GM12878 (cell line): ENCODE results near the gene SETD2. TPM values are rescaled to one million over a fixed set of nuclear protein-coding genes. Genes with fewer than 3 reads are reported as not detected.
A peak's percentile ranks its signal among the peaks of the same experiment; 100 is the strongest.

Source experiments
- ATAC-seq: fragments of 200-7000 bp; cut with Tn5 transposase; 3 replicates; pipeline ENCODE4 v1.9.1; 2020; ENCODE audit warnings: mild to moderate bottlenecking, moderate library complexity
- BruUV-seq: library from RNA; stranded (reverse); fragments of 400-500 nt; replicated peaks from 2 replicates; lab custom pipeline; 2021; lab: Mats Ljungman, UMichigan
- CTCF ChIA-PET: fragments of 300-600 bp; sonication (Branson Sonifier 250); formaldehyde crosslinking; extraction: SDS; loops from one replicate; lab custom pipeline; 2021; ENCODE audit warnings: inconsistent platforms; lab: Yijun Ruan, JAX
- POLR2A ChIA-PET: fragments of 350-600 bp; formaldehyde crosslinking; extraction: SDS; loops from one replicate; lab custom pipeline; 2021; ENCODE audit warnings: inconsistent platforms; lab: Charles Lee
- RAD21 ChIA-PET: fragments of 300-600 bp; sonication (Branson Sonifier 250); formaldehyde crosslinking; loops from one replicate; lab custom pipeline; 2023; ENCODE audit warnings: antibody characterized with exemption; ENCODE audit not compliant: unreplicated experiment; lab: Charles Lee
- SMC1A ChIA-PET: fragments of 300-600 bp; sonication (Branson Sonifier 250); formaldehyde crosslinking; loops from one replicate; lab custom pipeline; 2023; ENCODE audit not compliant: unreplicated experiment, uncharacterized antibody; lab: Charles Lee
- DNase-seq: peaks from one replicate; pipeline ENCODE4 v3.0.0-alpha.2; 2011; ENCODE audit warnings: low read depth, low spot score
- FAIRE-seq: peaks from 3 replicates; lab custom pipeline; 2011; peaks lifted over from hg19 to GRCh38; lab: Jason Lieb, UNC
- H2AFZ ChIP-seq: 2 replicates; pipeline ENCODE4 v1.6.0; 2011; ENCODE audit warnings: low read depth, low read length, control low read depth; ENCODE audit not compliant: control insufficient read depth
- H3K27ac ChIP-seq: 2 replicates; pipeline ENCODE4 v1.5.1; 2011; ENCODE audit warnings: control low read depth; ENCODE audit not compliant: control insufficient read depth, insufficient read depth
- H3K27me3 ChIP-seq, 2 experiments: replicated peaks in 1 of 2; 2 replicates each; pipeline versions ENCODE4 v1.6.0 to v1.6.1; 2011; ENCODE audit warnings: low read length in 1 of 2; ENCODE audit not compliant: control insufficient read depth in 2 of 2, insufficient read depth in 2 of 2
- H3K36me3 ChIP-seq, 2 experiments: 2 replicates each; pipeline ENCODE4 v1.5.1; 2011; ENCODE audit warnings: low read length in 1 of 2; ENCODE audit not compliant: control insufficient read depth in 2 of 2, insufficient read depth in 2 of 2
- H3K4me1 ChIP-seq: 2 replicates; pipeline ENCODE4 v1.6.1; 2011; ENCODE audit warnings: mild to moderate bottlenecking, low read length, moderate library complexity, mixed read lengths; ENCODE audit not compliant: control insufficient read depth, insufficient read depth
- H3K4me2 ChIP-seq: 2 replicates; pipeline ENCODE4 v1.6.0; 2011; ENCODE audit warnings: control low read depth; ENCODE audit not compliant: control insufficient read depth, insufficient read depth
- H3K4me3 ChIP-seq: fragments of 200-600 bp; sonication (generic); 2 replicates; pipeline ENCODE4 v1.5.1; 2016
- H3K79me2 ChIP-seq: 2 replicates; pipeline ENCODE4 v1.6.0; 2011; ENCODE audit warnings: low read length; ENCODE audit not compliant: control insufficient read depth, insufficient read depth
- H3K9ac ChIP-seq: 2 replicates; pipeline ENCODE4 v1.8.0; 2011; ENCODE audit warnings: low read length, control low read depth, mixed read lengths; ENCODE audit not compliant: control insufficient read depth, insufficient read depth
- H3K9me3 ChIP-seq: replicated peaks from 3 replicates; pipeline ENCODE4 v1.5.1; 2011; ENCODE audit warnings: mild to moderate bottlenecking, low read length; ENCODE audit not compliant: control insufficient read depth, insufficient read depth
- H4K20me1 ChIP-seq: 2 replicates; pipeline ENCODE4 v1.6.0; 2011; ENCODE audit not compliant: control insufficient read depth, insufficient read depth
- CREB1 ChIP-seq: IDR thresholded peaks from 2 replicates; pipeline ENCODE4 v1.6.1; 2012; ENCODE audit warnings: low read depth, mild to moderate bottlenecking, inconsistent platforms
- ELK1 ChIP-seq: IDR thresholded peaks from 2 replicates; pipeline ENCODE4 v1.6.1; 2012; ENCODE audit warnings: low read depth, low read length, improper control_type of control experiment
- HCFC1 ChIP-seq: fragments of 150-350 bp; IDR thresholded peaks from 2 replicates; pipeline ENCODE4 v1.6.1; 2014; ENCODE audit warnings: low read length
- PKNOX1 ChIP-seq: fragments of 450-650 bp; IDR thresholded peaks from 2 replicates; pipeline ENCODE4 v1.6.1; 2016; ENCODE audit warnings: mild to moderate bottlenecking
- SRF ChIP-seq, 2 experiments: IDR thresholded peaks; 2 replicates each; pipeline ENCODE4 v1.6.1; 2011; ENCODE audit warnings: low read depth in 2 of 2, low read length in 2 of 2, mild to moderate bottlenecking in 1 of 2, moderate library complexity in 1 of 2
- ZBED1 ChIP-seq: IDR thresholded peaks from 2 replicates; pipeline ENCODE4 v1.6.1; 2016; ENCODE audit warnings: borderline replicate concordance
- WGBS: methylation state at CpG from one replicate; pipeline ENCODE4 v1.1.6; 2016; ENCODE audit warnings: low lambda C conversion rate; ENCODE audit not compliant: insufficient replicate concordance, insufficient coverage; ENCODE audit errors: missing lambda C conversion rate; 5-methylcytosine and 5-hydroxymethylcytosine counted together
- in situ Hi-C: fragments of 300-500 bp; cut with MboI; formaldehyde crosslinking; loops from 9 replicates; pipeline ENCODE4 v1.14.3; 2018; ENCODE audit warnings: mixed read lengths
- intact Hi-C: fragments of 100-400 bp; cut with micrococcal nuclease; formaldehyde crosslinking; loops from one replicate; pipeline ENCODE4 v1.14.2; 2022; ENCODE audit not compliant: unreplicated experiment
- polyA plus RNA-seq, 11 experiments: library from polyadenylated mRNA; depleted of rRNA in 4 of 11; unstranded in 6 of 11; stranded (reverse) in 5 of 11; fragments of >200 nt; fragmentation: Nextera tagmentation in 4 of 11; fragmentation: Illumina TruSeq in 1 of 11; extraction: Ambion mirVana in 4 of 11; extraction: Trizol in 1 of 11; gene quantifications; 1 replicate in 1 of 11; 2 replicates in 10 of 11; pipeline versions ENCODE4 v1.2.1 to v1.2.3, GENCODE V29; 2011 to 2016; ENCODE audit warnings: inconsistent platforms in 2 of 11, missing spikeins in 2 of 11, low read depth in 1 of 11
- total RNA-seq, 4 experiments: library from RNA; depleted of rRNA in 3 of 4; stranded (reverse); fragments of >200 nt in 3 of 4; fragmentation: Illumina TruSeq in 1 of 4; extraction: Trizol in 1 of 4; gene quantifications; 2 replicates each; pipeline versions ENCODE4 v1.2.1 to v1.2.3, GENCODE V29; 2013 to 2021

Gene SETD2
- total and polyA plus RNA-seq, 10 of the 15 experiments (the other 5 are each of a cell fraction or from before 2014, with no cell fraction given), result 8.4 to 44.9 (median 24.5) TPM

GRCh38 chr3:46986055-46986730, 177.7 kb downstream of the SETD2 start:
- 73% methylated on average over 4 of the region's 4 CpGs for WGBS
- BruUV-seq, result no TSS peak
- Histone ChIP-seq H3K4me3 (no peak overlapping the region), H2AFZ (no peak overlapping the region), H4K20me1 (no peaks in the 10 kb centered on the region), H3K27me3 (no peaks in the 10 kb centered on the region), H3K9me3 (no peaks in the 10 kb centered on the region), H3K4me1 (peaks cover 55% of the 10 kb centered on the region), H3K9ac (no peak overlapping the region; the same call in 1 of the 2 replicates), H3K4me2 (peak overlapping the region; percentile 99; the same call in 1 of the 2 replicates), H3K36me3 (peaks cover 2% of the 10 kb centered on the region in 2 experiments; a peak in 2 of 4 replicates), H3K79me2 (peaks cover 55% of the 10 kb centered on the region), H3K27ac (peak overlapping the region; percentile 98)
- FAIRE-seq, result no peak
- CTCF ChIA-PET, result interaction anchor here (1.2 kb wide), 1 partner anchor 73 kb away, joined by 3 read pairs; no protein-coding TSS in a partner anchor
- SMC1A ChIA-PET, result interaction anchor here (1.0 to 2.2 kb wide), 4 partner anchors 10 to 58 kb away, joined by 3 to 5 read pairs (median 5); partner anchors contain the start of gene CCDC12
- DNase-seq, result no peak
- in situ Hi-C loops, result no loop called here
- intact Hi-C loops, result no loop called here
- POLR2A ChIA-PET, result interaction anchor here (1.4 kb wide), 1 partner anchor 27 kb away, joined by 5 read pairs; no protein-coding TSS in a partner anchor
- RAD21 ChIA-PET, result interaction anchor here (1.3 to 1.5 kb wide), 2 partner anchors 27 to 53 kb away, joined by 3 to 5 read pairs; no protein-coding TSS in a partner anchor
- no peak for TF ChIP-seq ELK1
- no peak for TF ChIP-seq SRF (IDR thresholded peaks at IDR 0.05; ENCODE audit: low read depth in 2 of 2, low read length in 2 of 2)
- TF ChIP-seq CREB1, result no peak
- peak; percentile 49; the same call in 1 of the 2 replicates for TF ChIP-seq PKNOX1
- no peak for TF ChIP-seq HCFC1
- TF ChIP-seq ZBED1, result no peak
- TF ChIP-seq, all 136 proteins: peak for 1
- ATAC-seq, result no peak
